ENCODE results near the gene SORCS3. TPM values are rescaled to one million over a fixed set of nuclear protein-coding genes. Genes with fewer than 3 reads are reported as not detected.

The SORCS3 gene
- total and polyA plus RNA-seq, 4 donors: 0.93 TPM; not detected in 3

- TF ChIP-seq, protein P1, sequence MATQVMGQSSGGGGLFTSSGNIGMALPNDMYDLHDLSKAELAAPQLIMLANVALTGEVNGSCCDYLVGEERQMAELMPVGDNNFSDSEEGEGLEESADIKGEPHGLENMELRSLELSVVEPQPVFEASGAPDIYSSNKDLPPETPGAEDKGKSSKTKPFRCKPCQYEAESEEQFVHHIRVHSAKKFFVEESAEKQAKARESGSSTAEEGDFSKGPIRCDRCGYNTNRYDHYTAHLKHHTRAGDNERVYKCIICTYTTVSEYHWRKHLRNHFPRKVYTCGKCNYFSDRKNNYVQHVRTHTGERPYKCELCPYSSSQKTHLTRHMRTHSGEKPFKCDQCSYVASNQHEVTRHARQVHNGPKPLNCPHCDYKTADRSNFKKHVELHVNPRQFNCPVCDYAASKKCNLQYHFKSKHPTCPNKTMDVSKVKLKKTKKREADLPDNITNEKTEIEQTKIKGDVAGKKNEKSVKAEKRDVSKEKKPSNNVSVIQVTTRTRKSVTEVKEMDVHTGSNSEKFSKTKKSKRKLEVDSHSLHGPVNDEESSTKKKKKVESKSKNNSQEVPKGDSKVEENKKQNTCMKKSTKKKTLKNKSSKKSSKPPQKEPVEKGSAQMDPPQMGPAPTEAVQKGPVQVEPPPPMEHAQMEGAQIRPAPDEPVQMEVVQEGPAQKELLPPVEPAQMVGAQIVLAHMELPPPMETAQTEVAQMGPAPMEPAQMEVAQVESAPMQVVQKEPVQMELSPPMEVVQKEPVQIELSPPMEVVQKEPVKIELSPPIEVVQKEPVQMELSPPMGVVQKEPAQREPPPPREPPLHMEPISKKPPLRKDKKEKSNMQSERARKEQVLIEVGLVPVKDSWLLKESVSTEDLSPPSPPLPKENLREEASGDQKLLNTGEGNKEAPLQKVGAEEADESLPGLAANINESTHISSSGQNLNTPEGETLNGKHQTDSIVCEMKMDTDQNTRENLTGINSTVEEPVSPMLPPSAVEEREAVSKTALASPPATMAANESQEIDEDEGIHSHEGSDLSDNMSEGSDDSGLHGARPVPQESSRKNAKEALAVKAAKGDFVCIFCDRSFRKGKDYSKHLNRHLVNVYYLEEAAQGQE (IDR thresholded peaks at IDR 0.05): no peak
- TF ChIP-seq, protein P2, sequence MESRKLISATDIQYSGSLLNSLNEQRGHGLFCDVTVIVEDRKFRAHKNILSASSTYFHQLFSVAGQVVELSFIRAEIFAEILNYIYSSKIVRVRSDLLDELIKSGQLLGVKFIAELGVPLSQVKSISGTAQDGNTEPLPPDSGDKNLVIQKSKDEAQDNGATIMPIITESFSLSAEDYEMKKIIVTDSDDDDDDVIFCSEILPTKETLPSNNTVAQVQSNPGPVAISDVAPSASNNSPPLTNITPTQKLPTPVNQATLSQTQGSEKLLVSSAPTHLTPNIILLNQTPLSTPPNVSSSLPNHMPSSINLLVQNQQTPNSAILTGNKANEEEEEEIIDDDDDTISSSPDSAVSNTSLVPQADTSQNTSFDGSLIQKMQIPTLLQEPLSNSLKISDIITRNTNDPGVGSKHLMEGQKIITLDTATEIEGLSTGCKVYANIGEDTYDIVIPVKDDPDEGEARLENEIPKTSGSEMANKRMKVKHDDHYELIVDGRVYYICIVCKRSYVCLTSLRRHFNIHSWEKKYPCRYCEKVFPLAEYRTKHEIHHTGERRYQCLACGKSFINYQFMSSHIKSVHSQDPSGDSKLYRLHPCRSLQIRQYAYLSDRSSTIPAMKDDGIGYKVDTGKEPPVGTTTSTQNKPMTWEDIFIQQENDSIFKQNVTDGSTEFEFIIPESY (IDR thresholded peaks at IDR 0.05): no peak
- no peak for TF ChIP-seq FOXA2 (IDR thresholded peaks at IDR 0.05)
- TF ChIP-seq FOXA1 (IDR thresholded peaks at IDR 0.05): no peak
- no peak for TF ChIP-seq HNF4A (conservative IDR thresholded peaks at IDR 0.05)
- no peak for TF ChIP-seq HNF4G (IDR thresholded peaks at IDR 0.05)
- no peak for TF ChIP-seq TAF1 (conservative IDR thresholded peaks at IDR 0.05)
- no peak for TF ChIP-seq YY1 (IDR thresholded peaks at IDR 0.05)
Measured at GRCh38 chr10:104646146-104646545, 5.1 kb downstream of the SORCS3 start (continued).

- Histone ChIP-seq H3K4me3 (ENCODE audit: low read depth in 1 of 3, low read length in 3 of 3) (no peak overlapping the region), H3K9ac (ENCODE audit: low read depth in 1 of 2, low read length in 2 of 2) (no peak overlapping the region), H3K4me1 (ENCODE audit: control insufficient read depth in 4 of 4, insufficient read depth in 4 of 4, low read length in 3 of 4) (no peaks in the 10 kb centered on the region), H3K27me3 (ENCODE audit: control insufficient read depth in 4 of 4, insufficient read depth in 4 of 4, low read length in 3 of 4) (peaks cover 0 to 14% (median under 1%) of the 10 kb centered on the region in 4 donors), H3K36me3 (ENCODE audit: control insufficient read depth in 4 of 4, insufficient read depth in 3 of 4, low read depth in 1 of 4, low read length in 3 of 4) (no peaks in the 10 kb centered on the region), H3K27ac (ENCODE audit: low read depth in 1 of 2, low read length in 2 of 2) (no peak overlapping the region), H3K9me3 (ENCODE audit: control insufficient read depth in 4 of 4, low read length in 3 of 4) (no peaks in the 10 kb centered on the region)
- WGBS: 41% methylated on average over 3 of the region's 3 CpGs
- DNase-seq (ENCODE audit: low spot score): no peak
- TF ChIP-seq GABPA (IDR thresholded peaks at IDR 0.05 in 1 of 2, conservative IDR thresholded peaks at IDR 0.05 in 1 of 2): no peak
- TF ChIP-seq TAF1 (conservative IDR thresholded peaks at IDR 0.05): no peak
- TF ChIP-seq ATF3 (IDR thresholded peaks at IDR 0.05): no peak
- TF ChIP-seq MAX (IDR thresholded peaks at IDR 0.05): no peak
- no peak for TF ChIP-seq RAD21 (IDR thresholded peaks at IDR 0.05)
- TF ChIP-seq NR2F2 (IDR thresholded peaks at IDR 0.05): no peak
- TF ChIP-seq, protein P2 (IDR thresholded peaks at IDR 0.05): no peak
- TF ChIP-seq, protein P1 (IDR thresholded peaks at IDR 0.05): no peak
- TF ChIP-seq FOXA2 (IDR thresholded peaks at IDR 0.05): no peak
- no peak for TF ChIP-seq SP1 (IDR thresholded peaks at IDR 0.05)
- no peak for TF ChIP-seq EGR1 (IDR thresholded peaks at IDR 0.05; ENCODE audit: low read depth in 2 of 2)
- TF ChIP-seq FOXA1 (IDR thresholded peaks at IDR 0.05): no peak
- no peak for TF ChIP-seq YY1 (IDR thresholded peaks at IDR 0.05)
- no peak for TF ChIP-seq JUND (IDR thresholded peaks at IDR 0.05)
- TF ChIP-seq CTCF (IDR thresholded peaks at IDR 0.05; ENCODE audit: low read depth, low read length, missing input control): no peak
- TF ChIP-seq HNF4G (IDR thresholded peaks at IDR 0.05): no peak
- no peak for TF ChIP-seq HNF4A (conservative IDR thresholded peaks at IDR 0.05)
- no peak for TF ChIP-seq RXRA (IDR thresholded peaks at IDR 0.05)
Measured at GRCh38 chr10:104648421-104648820, 7.3 kb downstream of the SORCS3 start.
